Neural progenitor cell (in vitro differentiated cells): Measurements from ENCODE around the gene ABHD1.
A peak's percentile ranks its signal among the peaks of the same experiment; 100 is the strongest.

ENCODE experiments used
- CTCF ChIP-seq: fragments of 200-600 bp; sonication (generic); IDR thresholded peaks from 2 replicates; pipeline ENCODE4 v1.5.1; 2017; ENCODE audit warnings: antibody characterized with exemption, mild to moderate bottlenecking
- EZH2 ChIP-seq: fragments of 200-600 bp; sonication (generic); IDR thresholded peaks from 2 replicates; pipeline ENCODE4 v1.6.1; 2017; ENCODE audit warnings: antibody characterized with exemption, mild to moderate bottlenecking, moderate library complexity
- EZH2phosphoT487 ChIP-seq: fragments of 200-600 bp; sonication (generic); IDR thresholded peaks from 2 replicates; pipeline ENCODE4 v1.6.1; 2017; ENCODE audit warnings: antibody characterized with exemption

DNA sequence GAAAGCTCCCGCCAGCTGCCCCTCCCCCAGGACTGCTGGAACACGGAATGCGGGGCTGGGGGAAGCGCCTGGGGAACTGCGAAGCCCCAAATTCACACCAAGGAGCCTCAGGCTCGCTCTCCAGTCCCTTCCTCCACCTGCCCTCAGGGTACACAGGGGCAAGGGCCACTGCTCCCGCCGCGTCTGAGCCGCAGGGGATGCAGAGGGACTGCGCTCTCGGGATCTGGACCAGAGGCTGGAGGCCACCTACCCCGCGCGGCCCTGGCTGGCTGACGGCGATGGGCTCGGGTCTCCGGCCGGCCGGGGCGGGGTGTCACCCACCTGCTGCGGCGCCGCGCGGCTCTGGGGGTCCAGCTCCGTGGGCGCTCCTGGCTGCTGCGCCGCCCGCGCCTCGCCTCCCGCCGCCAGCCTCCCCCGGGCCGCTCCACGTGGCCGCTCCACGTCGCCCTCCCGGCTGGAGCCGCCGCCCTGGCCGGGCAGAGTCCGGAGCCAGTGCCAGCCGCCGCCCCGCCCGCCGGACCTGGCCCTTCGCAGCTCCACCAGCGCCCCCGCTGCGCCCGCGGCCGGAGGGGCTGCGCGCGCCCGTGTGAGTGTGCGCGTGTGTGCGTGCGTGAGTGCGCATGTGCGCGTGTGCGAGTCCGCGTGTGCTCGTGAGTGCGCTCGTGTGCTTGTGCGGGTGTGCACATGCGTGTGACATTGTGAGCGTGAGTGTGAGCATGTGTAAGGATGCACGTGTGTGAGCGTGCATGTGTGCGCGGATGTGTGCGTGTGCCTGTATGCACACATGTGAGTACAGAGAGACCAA, 4.9 kb upstream of the ABHD1 start, which contains the start of gene CGREF1:
- TF ChIP-seq CTCF (no peak), EZH2 (peak; percentile 65), EZH2phosphoT487 (no peak)
